ENCODE measurements around the gene BOLA3. TPM values are rescaled to one million over a fixed set of nuclear protein-coding genes. Genes with fewer than 3 reads are reported as not detected.

The BOLA3 gene
- total and polyA plus RNA-seq, 2 of the 4 experiments (the other 2 are of a cell fraction), result 13.3 to 39.5 TPM

- no TSS peak for BruUV-seq (replicated peaks)
- 0 out of 2 replicates have a peak, but pooled peaks cover 3% of the 10 kb centered on the region for H3K9me1 ChIP-seq (ENCODE audit: insufficient read depth, low read length)
- H2BK120ac ChIP-seq (ENCODE audit: low read depth, low read length), result no peak overlapping the region
- no peaks in the 10 kb centered on the region for H4K20me1 ChIP-seq (ENCODE audit: insufficient read depth, low read length)
- H3K36me3 ChIP-seq (ENCODE audit: control insufficient read depth, insufficient read depth, low read length), result no peaks in the 10 kb centered on the region
- no peak overlapping the region for H3K18ac ChIP-seq (ENCODE audit: low read depth, low read length)
- no peak overlapping the region for H3K14ac ChIP-seq (replicated peaks; ENCODE audit: low read depth, low read length)
- no peak overlapping the region for H2AFZ ChIP-seq (replicated peaks; ENCODE audit: low read length, poor library complexity)
- H3K4me2 ChIP-seq (ENCODE audit: low read depth, low read length), result no peak overlapping the region
- H2BK5ac ChIP-seq (ENCODE audit: low read depth, low read length, poor library complexity, severe bottlenecking), result no peak overlapping the region
- TF ChIP-seq CHD1 (IDR thresholded peaks at IDR 0.05; ENCODE audit: low read depth, low read length) (no peak), ELK1 (IDR thresholded peaks at IDR 0.05; ENCODE audit: borderline replicate concordance, low read depth, low read length) (no peak), SMC3 (IDR thresholded peaks at IDR 0.05; ENCODE audit: low read depth, low read length) (no peak), MXI1 (IDR thresholded peaks at IDR 0.05; ENCODE audit: borderline replicate concordance, low read depth, low read length) (no peak), RFX5 (IDR thresholded peaks at IDR 0.05; ENCODE audit: low read depth, low read length) (no peak), MAZ (IDR thresholded peaks at IDR 0.05; ENCODE audit: borderline replicate concordance, low read depth, low read length) (no peak), MAFK (IDR thresholded peaks at IDR 0.05; ENCODE audit: low read depth, low read length) (no peak), NFE2L2 (IDR thresholded peaks at IDR 0.05; ENCODE audit: low read depth, low read length) (no peak), BHLHE40 (IDR thresholded peaks at IDR 0.05; ENCODE audit: low read depth, low read length) (no peak), CEBPB (IDR thresholded peaks at IDR 0.05; ENCODE audit: low read depth, low read length) (no peak), POLR2A (IDR thresholded peaks at IDR 0.05; ENCODE audit: low read depth, low read length) (no peak), FOS (IDR thresholded peaks at IDR 0.05; ENCODE audit: low read depth, low read length) (no peak), CTCF (conservative IDR thresholded peaks at IDR 0.05; ENCODE audit: low read depth, low read length) (no peak)
- no peak overlapping the region for H3K56ac ChIP-seq (ENCODE audit: extremely low read depth, insufficient read depth, low read length)
- H2BK20ac ChIP-seq (ENCODE audit: low read depth, low read length), result no peak overlapping the region
- H4K5ac ChIP-seq (ENCODE audit: low read depth, low read length), result no peak overlapping the region
- intact Hi-C loops (cut with micrococcal nuclease) (no loop called here), in situ Hi-C loops (cut with MboI; ENCODE audit: low sequenced_read_pairs) (no loop called here), dilution Hi-C loops (cut with HindIII; ENCODE audit: low sequenced_read_pairs, unreplicated experiment) (no loop called here)
- peaks cover under 1% of the 10 kb centered on the region; the same call in 1 of the 2 replicates for H3K27me3 ChIP-seq (ENCODE audit: control insufficient read depth, insufficient read depth, low read length)
- H3K9ac ChIP-seq (ENCODE audit: low read depth, low read length), result no peak overlapping the region
- no peak overlapping the region for H2AK5ac ChIP-seq (ENCODE audit: low read depth, low read length)
- H4K91ac ChIP-seq (ENCODE audit: insufficient read depth, low read depth, low read length), result no peak overlapping the region
- H3K27ac ChIP-seq (ENCODE audit: insufficient read depth, low read length), result no peak overlapping the region
- no peaks in the 10 kb centered on the region for H3K79me1 ChIP-seq (ENCODE audit: low read depth in 1 of 2, low read length in 2 of 2)
- no peaks in the 10 kb centered on the region for H3K9me3 ChIP-seq (ENCODE audit: control insufficient read depth, insufficient read depth, low read length)
- H3K23ac ChIP-seq (ENCODE audit: low read depth, low read length), result no peak overlapping the region
- no peak overlapping the region for H3K4ac ChIP-seq (ENCODE audit: low read depth, low read length)
- H2AK9ac ChIP-seq (replicated peaks; ENCODE audit: low read depth, low read length, poor library complexity), result no peak overlapping the region
- ChIA-PET POLR2A (ENCODE audit: unreplicated experiment) (interaction anchor here (0.6 kb wide), 1 partner anchor 25 kb away, joined by 3 read pairs; no protein-coding TSS in a partner anchor), CTCF (interaction anchor here (0.5 kb wide), 1 partner anchor 19 kb away, joined by 3 read pairs; no protein-coding TSS in a partner anchor)
- H4K8ac ChIP-seq (ENCODE audit: low read depth in 2 of 2, low read length in 2 of 2), result no peak overlapping the region
- no peak for ATAC-seq (ENCODE audit: low read depth)
- 56% methylated on average over 3 of the region's 9 CpGs; no CpG with 5 or more reads in 1 of the 2 experiments for WGBS, 2 experiments (ENCODE audit: extremely low coverage in 2 of 2, insufficient read length in 1 of 2)
- DNase-seq, result no peak
- H3K4me1 ChIP-seq (ENCODE audit: control insufficient read depth, insufficient read depth, low read length), result peaks cover 2% of the 10 kb centered on the region; the same call in 1 of the 2 replicates
- H2BK15ac ChIP-seq (ENCODE audit: low read depth, low read length), result no peak overlapping the region
- no peak overlapping the region for H3K4me3 ChIP-seq (ENCODE audit: insufficient read depth, low read depth, low read length)
Observed at GRCh38 chr2:74186038-74186437, 38.3 kb upstream of the BOLA3 start.
